AG04449 (cell line): Measurements from ENCODE around the gene TASP1.
"Not testable (repeated sequence)": the region's sequence is repeated elsewhere in the genome, so short reads cannot be mapped to it uniquely, and the experiment has no call there.

ENCODE experiments used
- CTCF ChIA-PET: fragments of 350-600 bp; formaldehyde crosslinking; extraction: SDS; loops from one replicate; lab custom pipeline; 2021; ENCODE audit warnings: antibody characterized with exemption; lab: Yijun Ruan, JAX
- POLR2A ChIA-PET: fragments of 400-600, 350-600 bp; formaldehyde crosslinking; extraction: SDS; loops from one replicate; lab custom pipeline; 2020; ENCODE audit warnings: antibody characterized with exemption, inconsistent platforms; lab: Yijun Ruan, JAX
- DNase-seq: peaks from one replicate; pipeline ENCODE4 v3.0.0-alpha.2; 2010; ENCODE audit warnings: low read depth, low spot score
- H3K4me3 ChIP-seq: 2 replicates; pipeline ENCODE4 v1.5.1; 2011; ENCODE audit warnings: low read depth, mild to moderate bottlenecking, control low read depth, low read length
- CTCF ChIP-seq: IDR thresholded peaks from one replicate; pipeline ENCODE4 v1.5.1; 2011; ENCODE audit warnings: mild to moderate bottlenecking, moderate library complexity, low read length, control low read depth, inconsistent platforms; ENCODE audit not compliant: insufficient read depth; ENCODE audit errors: missing control alignments

Gene TASP1

GRCh38 chr20:13638162-13638495 lies 603 bp downstream of the TASP1 start:
- DNase-seq: no peak
- CTCF ChIA-PET: interaction anchor here (0.6 kb wide), 1 partner anchor 519 kb away, joined by 3 read pairs; no protein-coding TSS in a partner anchor
- TF ChIP-seq CTCF: no peak
- POLR2A ChIA-PET: no interaction called here
- peak overlapping the region; percentile 92 for H3K4me3 ChIP-seq

GRCh38 chr20:13632431-13632830 lies 6.3 kb downstream of the TASP1 start:
- ChIA-PET CTCF (interaction anchor here (1.4 kb wide), 1 partner anchor 10 kb away, joined by 4 read pairs; no protein-coding TSS in a partner anchor), POLR2A (no interaction called here)
- no peak for TF ChIP-seq CTCF
- no peak overlapping the region for H3K4me3 ChIP-seq
- no peak for DNase-seq

GRCh38 chr20:13627525-13627924 lies 11.2 kb downstream of the TASP1 start:
- H3K4me3 ChIP-seq, CTCF ChIA-PET, DNase-seq, POLR2A ChIA-PET: not testable (repeated sequence)

- CTCF ChIA-PET: no interaction called here
- DNase-seq: no peak
- H3K4me3 ChIP-seq: no peak overlapping the region
- POLR2A ChIA-PET: no interaction called here
- no peak for TF ChIP-seq CTCF
Measured at GRCh38 chr20:13626724-13627123, 12.0 kb downstream of the TASP1 start.

- no peak for DNase-seq
- ChIA-PET CTCF (no interaction called here), POLR2A (no interaction called here)
- no peak for TF ChIP-seq CTCF
- H3K4me3 ChIP-seq: no peak overlapping the region
Measured at GRCh38 chr20:13625304-13625979, 13.3 kb downstream of the TASP1 start.

GRCh38 chr20:13619415-13619814 lies 19.3 kb downstream of the TASP1 start:
- POLR2A ChIA-PET, DNase-seq, H3K4me3 ChIP-seq, CTCF ChIA-PET: not testable (repeated sequence)

GRCh38 chr20:13618456-13618855 lies 20.3 kb downstream of the TASP1 start:
- DNase-seq, POLR2A ChIA-PET: not testable (repeated sequence)

GRCh38 chr20:13617585-13617984 lies 21.1 kb downstream of the TASP1 start:
- H3K4me3 ChIP-seq, DNase-seq, POLR2A ChIA-PET: not testable (repeated sequence)
- CTCF ChIA-PET: interaction anchor here (1.2 kb wide), 1 partner anchor 155 kb away, joined by 3 read pairs; no protein-coding TSS in a partner anchor

More at GRCh38 chr20:13618456-13618855, 20.3 kb downstream of the TASP1 start:
- H3K4me3 ChIP-seq, CTCF ChIA-PET: not testable (repeated sequence)

GRCh38 chr20:13616713-13617112 lies 22.0 kb downstream of the TASP1 start:
- POLR2A ChIA-PET: not testable (repeated sequence)

More at GRCh38 chr20:13616713-13617112, 22.0 kb downstream of the TASP1 start:
- not testable (repeated sequence) for DNase-seq, H3K4me3 ChIP-seq
- CTCF ChIA-PET: interaction anchor here (1.2 kb wide), 1 partner anchor 155 kb away, joined by 3 read pairs; no protein-coding TSS in a partner anchor
